Measurements from ENCODE around the gene CDK6.

Gene CDK6

GRCh38 chr7:92650391-92650790 lies 186.0 kb downstream of the CDK6 start:
- no peak overlapping the region for H3K4me3 ChIP-seq (ENCODE audit: low read depth, low read length)
- TF ChIP-seq CTCF (IDR thresholded peaks at IDR 0.05; ENCODE audit: low read depth, low read length, missing control alignments), result no peak
- DNase-seq (ENCODE audit: low read depth), result no peak

- TF ChIP-seq CTCF (IDR thresholded peaks at IDR 0.05; ENCODE audit: low read depth, low read length, missing control alignments), result no peak
- H3K4me3 ChIP-seq (ENCODE audit: low read depth, low read length), result no peak overlapping the region
- DNase-seq (ENCODE audit: low read depth), result peak; percentile 43
Measured at GRCh38 chr7:92648067-92648466, 188.3 kb downstream of the CDK6 start.

GRCh38 chr7:92647652-92648051 lies 188.7 kb downstream of the CDK6 start:
- no peak overlapping the region for H3K4me3 ChIP-seq (ENCODE audit: low read depth, low read length)
- TF ChIP-seq CTCF (IDR thresholded peaks at IDR 0.05; ENCODE audit: low read depth, low read length, missing control alignments), result no peak
- no peak for DNase-seq (ENCODE audit: low read depth)

GRCh38 chr7:92647011-92647625 lies 189.3 kb downstream of the CDK6 start:
- DNase-seq (ENCODE audit: low read depth), result no peak
- TF ChIP-seq CTCF (IDR thresholded peaks at IDR 0.05; ENCODE audit: low read depth, low read length, missing control alignments), result no peak
- H3K4me3 ChIP-seq (ENCODE audit: low read depth, low read length), result no peak overlapping the region

GRCh38 chr7:92645114-92646061 lies 191.0 kb downstream of the CDK6 start:
- H3K4me3 ChIP-seq (ENCODE audit: low read depth, low read length), result no peak overlapping the region
- TF ChIP-seq CTCF (IDR thresholded peaks at IDR 0.05; ENCODE audit: low read depth, low read length, missing control alignments), result no peak
- no peak for DNase-seq (ENCODE audit: low read depth)

GRCh38 chr7:92644406-92645113 lies 191.8 kb downstream of the CDK6 start:
- no peak for TF ChIP-seq CTCF (IDR thresholded peaks at IDR 0.05; ENCODE audit: low read depth, low read length, missing control alignments)
- H3K4me3 ChIP-seq (ENCODE audit: low read depth, low read length), result no peak overlapping the region
- DNase-seq (ENCODE audit: low read depth), result no peak
